HepG2 (cell line): ENCODE data around the gene NFE2. TPM values are rescaled to one million over a fixed set of nuclear protein-coding genes. Genes with fewer than 3 reads are reported as not detected.

Experiments used
- CBX2 ChIP-seq, 2 experiments: fragments of 200-600 bp in 1 of 2; sonication (generic); formaldehyde crosslinking in 1 of 2; IDR thresholded peaks; 2 replicates each; pipeline versions ENCODE4 v1.7.0 to v1.8.1; 2018 to 2022; ENCODE audit warnings: low read depth in 2 of 2, low read length in 1 of 2, mild to moderate bottlenecking in 1 of 2, missing genetic modification reagents in 1 of 2
- FOXO4 ChIP-seq: sonication (generic); formaldehyde crosslinking; conservative IDR thresholded peaks from 2 replicates; pipeline ENCODE4 v1.8.1; 2023; ENCODE audit warnings: missing genetic modification reagents
- NR3C1 ChIP-seq: sonication (generic); formaldehyde crosslinking; IDR thresholded peaks from 2 replicates; pipeline ENCODE4 v1.4.0; 2020; ENCODE audit warnings: missing genetic modification reagents
- PRDM10 ChIP-seq: sonication (generic); formaldehyde crosslinking; IDR thresholded peaks from 2 replicates; pipeline ENCODE4 v1.4.0; 2020; ENCODE audit warnings: low read depth, missing genetic modification reagents
- RBM39 ChIP-seq: fragments of 200-400 bp; formaldehyde crosslinking; IDR thresholded peaks from one replicate; pipeline ENCODE4 v1.6.1; 2018; ENCODE audit warnings: antibody characterized with exemption, mild to moderate bottlenecking, low read depth, low read length; ENCODE audit not compliant: poor library complexity, severe bottlenecking
- SCMH1 ChIP-seq: sonication (generic); formaldehyde crosslinking; IDR thresholded peaks from 2 replicates; pipeline ENCODE4 v1.9.0; 2021; ENCODE audit warnings: missing genetic modification reagents, mild to moderate bottlenecking, borderline replicate concordance
- ZBED4 ChIP-seq: sonication (generic); formaldehyde crosslinking; IDR thresholded peaks from 2 replicates; pipeline ENCODE4 v1.4.0; 2020; ENCODE audit warnings: missing genetic modification reagents, borderline replicate concordance
- ZBTB2 ChIP-seq: sonication (generic); formaldehyde crosslinking; IDR thresholded peaks from 2 replicates; pipeline ENCODE4 v1.8.0; 2022; ENCODE audit warnings: low read depth, missing genetic modification reagents
- ZC3H13 ChIP-seq: sonication (generic); formaldehyde crosslinking; IDR thresholded peaks from 2 replicates; pipeline ENCODE4 v1.8.1; 2023; ENCODE audit warnings: mild to moderate bottlenecking, missing genetic modification reagents, moderate library complexity
- ZNF180 ChIP-seq: sonication (generic); formaldehyde crosslinking; IDR thresholded peaks from 2 replicates; pipeline ENCODE4 v1.4.0; 2020; ENCODE audit warnings: low read depth, missing genetic modification reagents, borderline replicate concordance
- ZNF335 ChIP-seq: sonication (generic); formaldehyde crosslinking; IDR thresholded peaks from 2 replicates; pipeline ENCODE4 v1.4.0; 2020; ENCODE audit warnings: missing genetic modification reagents
- ZNF570 ChIP-seq: sonication (generic); formaldehyde crosslinking; IDR thresholded peaks from 2 replicates; pipeline ENCODE4 v1.4.0; 2020; ENCODE audit warnings: mild to moderate bottlenecking, missing genetic modification reagents, borderline replicate concordance
- ZNF704 ChIP-seq: sonication (generic); formaldehyde crosslinking; IDR thresholded peaks from 2 replicates; pipeline ENCODE4 v1.8.1; 2023; ENCODE audit warnings: mild to moderate bottlenecking, inconsistent platforms, moderate library complexity, missing genetic modification reagents, borderline replicate concordance
- ZNF775 ChIP-seq: sonication (generic); formaldehyde crosslinking; IDR thresholded peaks from 2 replicates; pipeline ENCODE4 v1.4.0; 2020; ENCODE audit warnings: missing genetic modification reagents, mild to moderate bottlenecking, moderate library complexity, borderline replicate concordance
- ZNF782 ChIP-seq: sonication (generic); formaldehyde crosslinking; IDR thresholded peaks from 2 replicates; pipeline ENCODE4 v1.4.0; 2020; ENCODE audit warnings: missing genetic modification reagents, mild to moderate bottlenecking, borderline replicate concordance
- polyA plus RNA-seq, 8 experiments: library from polyadenylated mRNA; depleted of rRNA in 3 of 8; stranded (reverse) in 7 of 8; unstranded in 1 of 8; fragments of >200 nt; fragmentation: Illumina TruSeq in 4 of 8; extraction: Trizol in 4 of 8; gene quantifications; 2 replicates each; pipeline versions ENCODE4 v1.2.1 to v1.2.3, GENCODE V29; 2011 to 2016; ENCODE audit warnings: low read depth in 4 of 8, missing spikeins in 1 of 8, mixed read lengths in 1 of 8; ENCODE audit not compliant: insufficient read depth in 1 of 8
- total RNA-seq, 5 experiments: library from RNA; depleted of rRNA; stranded (reverse); fragments of >200 nt; fragmentation: Illumina TruSeq; extraction: Trizol; gene quantifications; 2 replicates each; pipeline ENCODE4 v1.2.3, GENCODE V29; 2016; ENCODE audit warnings: low read depth in 1 of 5

Gene NFE2
- total and polyA plus RNA-seq, 2 of the 13 experiments (the other 11 are each of a cell fraction or from before 2014, with no cell fraction given): 4.5 to 7.8 TPM

- TF ChIP-seq ZBED4 (CRISPR knock-in tag): no peak
- TF ChIP-seq ZNF180 (CRISPR knock-in tag): no peak
- peak; percentile 94 for TF ChIP-seq ZNF782 (CRISPR knock-in tag)
- no peak for TF ChIP-seq ZNF335
- TF ChIP-seq SCMH1: no peak
- TF ChIP-seq PRDM10 (CRISPR knock-in tag): no peak
- no peak for TF ChIP-seq ZNF570 (CRISPR knock-in tag)
- no peak; the same call in 1 of the 2 replicates for TF ChIP-seq ZNF775 (CRISPR knock-in tag)
- no peak for TF ChIP-seq FOXO4 (CRISPR knock-in tag)
- TF ChIP-seq NR3C1 (CRISPR knock-in tag): no peak
- 0 out of 2 replicates have a peak, but pooled peaks have one; percentile 47 for TF ChIP-seq ZBTB2 (CRISPR knock-in tag)
- peak; percentile 68 for TF ChIP-seq ZC3H13 (CRISPR knock-in tag)
- peak; percentile 38 for TF ChIP-seq RBM39
- peak; percentile 68; the same call in 1 of the 2 replicates for TF ChIP-seq ZNF704 (CRISPR knock-in tag)
- no peak for TF ChIP-seq CBX2 (IDR thresholded peaks at IDR 0.05; ENCODE audit: low read depth, low read length)
- TF ChIP-seq CBX2 (CRISPR knock-in tag; IDR thresholded peaks at IDR 0.05; ENCODE audit: low read depth): 0 out of 2 replicates have a peak, but pooled peaks have one; percentile 64
Measured at GRCh38 chr12:54280468-54281260, 20.2 kb downstream of the NFE2 start, which contains the start of gene HNRNPA1 (continued).
